ENCODE results near the gene ARAP3. TPM values are rescaled to one million over a fixed set of nuclear protein-coding genes. Genes with fewer than 3 reads are reported as not detected.
A peak's percentile ranks its signal among the peaks of the same experiment; 100 is the strongest.

ARAP3 gene
- total and polyA plus RNA-seq, 5 donors from 2014 or later: 0.25 to 6.1 (median 0.79) TPM; not detected in 1

DNA sequence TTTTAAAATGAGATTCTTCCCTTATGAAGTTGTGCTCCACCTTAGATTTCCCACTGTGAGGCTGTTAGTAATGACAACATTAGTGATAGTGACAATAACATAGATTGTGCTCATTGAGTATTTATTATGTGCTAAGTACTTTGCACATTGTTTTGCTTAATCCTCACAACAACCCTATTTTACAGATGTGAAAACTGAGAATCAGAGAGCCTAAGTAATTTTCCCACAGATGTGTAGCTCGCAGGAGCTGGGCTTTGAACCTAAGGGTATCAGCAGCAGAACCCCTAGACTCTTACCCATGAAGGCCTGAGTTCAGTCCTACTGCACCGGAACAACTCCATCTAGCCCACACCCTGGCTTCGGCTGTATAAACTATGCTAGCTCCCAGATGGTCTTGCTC is 15.6 kb upstream of the ARAP3 start:
- Mint-ChIP-seq H3K4me3 (no peak overlapping the region), H3K27me3 (peaks cover 16% of the 10 kb centered on the region), H3K4me1 (peaks cover 0 to 33% (median 28%) of the 10 kb centered on the region in 4 donors), H3K9me3 (no peaks in the 10 kb centered on the region), H3K27ac (no peak overlapping the region), H3K36me3 (no peaks in the 10 kb centered on the region)
- H3K9me3 ChIP-seq (ENCODE audit: control insufficient read depth in 2 of 2, low read length in 2 of 2): no peaks in the 10 kb centered on the region
- H3K27ac ChIP-seq (ENCODE audit: insufficient read depth, low read length, poor library complexity, severe bottlenecking): no peak overlapping the region
- ATAC-seq (ENCODE audit: low read depth in 2 of 2) (no peak), DNase-seq (no peak)
- H3K27me3 ChIP-seq (ENCODE audit: control insufficient read depth, insufficient read depth, low read length): peaks cover 10% of the 10 kb centered on the region
- no peak overlapping the region for H3K4me3 ChIP-seq (ENCODE audit: low read depth, low read length)
- H3K4me1 ChIP-seq (ENCODE audit: control insufficient read depth, insufficient read depth, low read length, poor library complexity, severe bottlenecking): peaks cover 24% of the 10 kb centered on the region
- H3K36me3 ChIP-seq (ENCODE audit: control insufficient read depth, insufficient read depth, low read length): no peaks in the 10 kb centered on the region

DNA sequence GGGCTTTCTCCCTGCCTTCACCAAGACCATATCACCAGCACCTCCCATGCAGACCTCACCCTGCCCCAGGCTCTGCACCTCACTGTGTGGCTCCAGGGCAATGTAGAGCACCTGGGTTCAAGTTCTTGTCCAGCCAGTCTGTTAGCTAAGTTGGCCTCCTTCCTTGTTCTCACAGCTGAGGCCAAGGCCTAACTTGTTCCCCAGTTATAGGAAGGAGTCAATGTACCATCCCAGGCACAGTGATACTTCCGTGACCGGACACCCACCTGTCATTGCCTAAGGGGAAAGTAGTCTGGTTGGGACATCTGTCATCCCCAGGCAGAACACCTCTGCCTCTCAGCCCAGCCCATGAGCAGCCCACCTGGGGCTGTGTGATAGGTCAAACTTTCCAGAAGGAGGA is 14.4 kb upstream of the ARAP3 start:
- Mint-ChIP-seq H3K27me3 (peaks cover 11% of the 10 kb centered on the region), H3K36me3 (no peaks in the 10 kb centered on the region), H3K4me1 (peaks cover 0 to 32% (median 28%) of the 10 kb centered on the region in 4 donors), H3K27ac (peak overlapping the region in 1 of 3 donors; percentile 7), H3K4me3 (peak overlapping the region in 1 of 4 donors; percentile 49), H3K9me3 (no peaks in the 10 kb centered on the region)
- no peaks in the 10 kb centered on the region for H3K36me3 ChIP-seq (ENCODE audit: control insufficient read depth, insufficient read depth, low read length)
- DNase-seq (no peak), ATAC-seq (ENCODE audit: low read depth in 2 of 2) (no peak)
- H3K4me3 ChIP-seq (ENCODE audit: low read depth, low read length): no peak overlapping the region
- H3K27me3 ChIP-seq (ENCODE audit: control insufficient read depth, insufficient read depth, low read length): peaks cover 10% of the 10 kb centered on the region
- H3K27ac ChIP-seq (ENCODE audit: insufficient read depth, low read length, poor library complexity, severe bottlenecking): no peak overlapping the region
- H3K4me1 ChIP-seq (ENCODE audit: control insufficient read depth, insufficient read depth, low read length, poor library complexity, severe bottlenecking): peaks cover 21% of the 10 kb centered on the region
- H3K9me3 ChIP-seq (ENCODE audit: control insufficient read depth in 2 of 2, low read length in 2 of 2): no peaks in the 10 kb centered on the region

DNA sequence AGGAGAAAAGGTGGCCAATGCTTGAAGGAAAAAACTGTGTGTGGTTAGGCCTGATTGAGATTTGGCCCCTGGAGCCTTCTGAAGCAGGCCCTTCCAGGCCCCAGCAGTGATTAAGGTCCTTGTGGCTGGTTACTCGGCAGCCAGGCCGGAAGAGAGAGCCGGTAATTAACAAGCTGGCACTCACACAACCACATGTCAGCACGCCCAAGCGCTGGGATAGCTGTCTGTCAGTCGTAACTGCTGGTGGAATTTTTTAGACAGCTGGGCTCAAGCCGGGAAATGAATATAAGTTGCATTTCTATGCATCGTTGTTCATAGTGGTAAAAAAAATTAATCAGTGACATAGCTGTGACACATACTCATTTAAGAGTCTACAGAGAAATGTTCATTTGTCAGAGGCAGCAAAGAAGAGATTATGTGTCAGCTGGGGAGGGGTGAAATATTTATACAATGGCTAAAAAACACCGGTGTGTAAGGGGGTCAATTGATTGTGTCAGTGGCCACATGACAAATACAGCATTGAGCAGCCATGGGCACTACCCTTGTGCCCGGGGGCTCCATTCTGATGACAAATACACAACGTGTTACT is 13.7 kb upstream of the ARAP3 start:
- no peak for DNase-seq
- H3K36me3 Mint-ChIP-seq: no peaks in the 10 kb centered on the region
- H3K4me3 Mint-ChIP-seq: no peak overlapping the region
- no peaks in the 10 kb centered on the region for H3K36me3 ChIP-seq (ENCODE audit: control insufficient read depth, insufficient read depth, low read length)
- H3K27ac Mint-ChIP-seq: no peak overlapping the region
- H3K9me3 ChIP-seq (ENCODE audit: control insufficient read depth in 2 of 2, low read length in 2 of 2): no peaks in the 10 kb centered on the region
- H3K4me3 ChIP-seq (ENCODE audit: low read depth, low read length): no peak overlapping the region
- no peaks in the 10 kb centered on the region for H3K9me3 Mint-ChIP-seq
- no peak for ATAC-seq (ENCODE audit: low read depth in 2 of 2)
- peaks cover 0 to 28% (median 23%) of the 10 kb centered on the region in 4 donors for H3K4me1 Mint-ChIP-seq
- peaks cover 5% of the 10 kb centered on the region for H3K27me3 ChIP-seq (ENCODE audit: control insufficient read depth, insufficient read depth, low read length)
- H3K27me3 Mint-ChIP-seq: peaks cover 5% of the 10 kb centered on the region
- H3K27ac ChIP-seq (ENCODE audit: insufficient read depth, low read length, poor library complexity, severe bottlenecking): no peak overlapping the region
- peaks cover 19% of the 10 kb centered on the region for H3K4me1 ChIP-seq (ENCODE audit: control insufficient read depth, insufficient read depth, low read length, poor library complexity, severe bottlenecking)

- no peaks in the 10 kb centered on the region for H3K9me3 Mint-ChIP-seq
- H3K27me3 ChIP-seq (ENCODE audit: control insufficient read depth, insufficient read depth, low read length): peaks cover 2% of the 10 kb centered on the region
- ATAC-seq (ENCODE audit: low read depth in 2 of 2) (no peak), DNase-seq (no peak)
- peaks cover 19% of the 10 kb centered on the region for H3K4me1 ChIP-seq (ENCODE audit: control insufficient read depth, insufficient read depth, low read length, poor library complexity, severe bottlenecking)
- no peak overlapping the region for H3K4me3 ChIP-seq (ENCODE audit: low read depth, low read length)
- H3K36me3 ChIP-seq (ENCODE audit: control insufficient read depth, insufficient read depth, low read length): no peaks in the 10 kb centered on the region
- H3K9me3 ChIP-seq (ENCODE audit: control insufficient read depth in 2 of 2, low read length in 2 of 2): no peaks in the 10 kb centered on the region
- peaks cover 4 to 28% (median 23%) of the 10 kb centered on the region in 4 donors for H3K4me1 Mint-ChIP-seq
- H3K27ac Mint-ChIP-seq: peak overlapping the region in 2 of 3 donors; percentile 20 to 83
- no peaks in the 10 kb centered on the region for H3K36me3 Mint-ChIP-seq
- H3K4me3 Mint-ChIP-seq: peak overlapping the region in 1 of 4 donors; percentile 79
- no peaks in the 10 kb centered on the region for H3K27me3 Mint-ChIP-seq
- no peak overlapping the region for H3K27ac ChIP-seq (ENCODE audit: insufficient read depth, low read length, poor library complexity, severe bottlenecking)
Measured at GRCh38 chr5:141694479-141694878, 12.4 kb upstream of the ARAP3 start.

DNA sequence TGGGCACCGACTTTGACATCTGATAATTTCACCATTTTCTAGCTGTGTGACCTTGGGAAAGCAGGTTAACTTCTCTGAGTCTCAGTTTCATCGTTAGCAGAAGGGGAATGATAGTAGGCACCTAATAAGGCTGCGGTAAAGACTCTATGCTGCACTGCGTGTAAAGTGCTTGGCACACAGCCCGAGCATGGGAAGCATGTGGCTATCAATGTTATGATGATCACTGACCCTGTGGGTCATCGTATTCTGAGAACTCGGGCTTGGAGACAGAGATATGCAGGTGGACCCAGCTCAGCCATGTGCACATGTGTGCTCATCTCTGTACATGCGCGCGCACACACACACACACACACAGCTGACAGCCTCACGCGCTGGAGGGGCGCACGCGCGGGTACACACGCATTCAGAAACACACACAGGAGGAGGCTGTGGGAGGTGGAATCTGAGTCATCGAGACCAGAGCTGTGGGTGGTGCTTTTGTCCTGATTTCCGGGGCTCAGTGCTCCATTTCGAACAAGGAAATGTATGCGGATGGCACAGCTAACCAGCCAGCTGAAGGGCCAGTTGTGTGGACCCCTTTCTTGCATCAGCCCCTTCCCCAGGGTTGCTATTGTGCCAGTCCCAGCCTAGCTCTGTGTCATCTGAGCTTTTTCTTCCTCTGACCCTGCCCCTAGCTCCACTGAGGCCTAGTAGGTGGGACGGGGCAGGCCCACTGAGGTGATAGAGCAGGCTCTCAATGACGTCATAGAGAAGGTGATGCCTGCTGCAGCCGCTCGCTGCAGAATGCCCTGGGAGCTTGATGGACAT is 11.1 kb upstream of the ARAP3 start:
- Histone ChIP-seq H3K4me3 (ENCODE audit: low read depth, low read length) (peak overlapping the region; percentile 69), H3K9me3 (ENCODE audit: control insufficient read depth in 2 of 2, low read length in 2 of 2) (no peaks in the 10 kb centered on the region), H3K4me1 (ENCODE audit: control insufficient read depth, insufficient read depth, low read length, poor library complexity, severe bottlenecking) (peaks cover 19% of the 10 kb centered on the region), H3K36me3 (ENCODE audit: control insufficient read depth, insufficient read depth, low read length) (no peaks in the 10 kb centered on the region), H3K27ac (ENCODE audit: insufficient read depth, low read length, poor library complexity, severe bottlenecking) (peak overlapping the region; percentile 70), H3K27me3 (ENCODE audit: control insufficient read depth, insufficient read depth, low read length) (peaks cover 2% of the 10 kb centered on the region)
- Mint-ChIP-seq H3K4me3 (peak overlapping the region; percentile 79 to 94 (median 84)), H3K4me1 (peaks cover 4 to 28% (median 23%) of the 10 kb centered on the region in 4 donors), H3K36me3 (no peaks in the 10 kb centered on the region), H3K27me3 (no peaks in the 10 kb centered on the region), H3K27ac (peak overlapping the region; percentile 83 to 89 (median 87)), H3K9me3 (no peaks in the 10 kb centered on the region)
- ATAC-seq (ENCODE audit: low read depth in 2 of 2) (peak; percentile 90), DNase-seq (peak; percentile 61 to 86 (median 70))

DNA sequence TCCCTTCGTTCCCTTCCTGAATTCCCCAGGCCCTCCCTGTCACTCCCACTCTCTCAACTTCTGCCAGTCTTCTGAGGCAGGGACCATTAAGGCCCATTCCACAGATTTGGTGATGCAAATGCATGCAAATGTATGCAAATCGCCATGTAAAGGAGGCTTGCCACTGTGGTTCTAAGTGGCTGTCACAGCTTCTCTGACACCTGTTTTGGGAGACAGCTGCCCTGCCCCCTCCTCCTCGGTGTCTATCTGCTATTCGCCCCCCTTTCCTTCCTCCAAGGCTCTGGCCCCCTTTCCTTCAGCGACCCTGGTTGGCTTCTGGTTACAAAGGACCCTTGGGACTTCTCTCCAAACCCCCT is 10.5 kb upstream of the ARAP3 start:
- Histone ChIP-seq H3K27me3 (ENCODE audit: control insufficient read depth, insufficient read depth, low read length) (peaks cover 2% of the 10 kb centered on the region), H3K36me3 (ENCODE audit: control insufficient read depth, insufficient read depth, low read length) (no peaks in the 10 kb centered on the region), H3K27ac (ENCODE audit: insufficient read depth, low read length, poor library complexity, severe bottlenecking) (no peak overlapping the region), H3K4me3 (ENCODE audit: low read depth, low read length) (peak overlapping the region; percentile 69), H3K9me3 (ENCODE audit: control insufficient read depth in 2 of 2, low read length in 2 of 2) (no peaks in the 10 kb centered on the region), H3K4me1 (ENCODE audit: control insufficient read depth, insufficient read depth, low read length, poor library complexity, severe bottlenecking) (peaks cover 19% of the 10 kb centered on the region)
- Mint-ChIP-seq H3K4me3 (peak overlapping the region; percentile 79 to 94 (median 84)), H3K27ac (peak overlapping the region; percentile 35 to 91 (median 89)), H3K9me3 (no peaks in the 10 kb centered on the region), H3K27me3 (no peaks in the 10 kb centered on the region), H3K4me1 (peaks cover 4 to 28% (median 23%) of the 10 kb centered on the region in 4 donors), H3K36me3 (no peaks in the 10 kb centered on the region)
- peak in 1 of 3 donors; percentile 25 for DNase-seq
- no peak for ATAC-seq (ENCODE audit: low read depth in 2 of 2)

DNA sequence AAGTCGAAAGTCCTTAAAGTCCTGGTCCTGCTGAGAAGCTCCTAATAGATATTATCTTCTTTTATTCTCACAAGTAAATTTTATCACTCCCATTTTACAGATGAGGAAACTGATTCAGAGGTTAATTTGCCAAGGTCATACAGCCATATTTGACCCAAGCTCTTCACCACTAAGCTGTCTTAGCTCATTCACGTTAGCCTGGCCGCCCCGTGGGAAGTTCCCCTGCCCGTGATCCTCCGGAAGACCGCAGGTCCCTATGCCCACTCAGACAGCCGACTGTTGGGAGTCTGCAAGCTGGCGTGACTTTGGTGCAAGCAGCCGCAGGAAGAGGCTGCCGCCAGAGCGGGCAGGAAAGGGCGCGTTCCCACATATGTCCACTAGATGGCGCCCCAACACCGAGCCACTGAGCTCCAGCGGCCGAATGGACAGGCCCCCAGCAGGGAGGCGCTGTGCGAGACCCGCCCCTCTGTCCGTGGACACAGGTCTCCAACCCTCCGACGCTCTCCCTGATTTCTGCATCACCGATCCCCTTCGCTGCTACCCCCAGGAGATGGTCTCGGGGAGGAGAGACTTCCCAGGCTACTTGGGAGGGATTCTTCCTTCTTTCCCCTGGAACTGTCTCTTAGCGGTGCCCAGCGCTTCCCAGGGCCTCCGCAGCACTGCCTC is 10.0 kb upstream of the ARAP3 start:
- no peaks in the 10 kb centered on the region for H3K9me3 Mint-ChIP-seq
- H3K4me3 Mint-ChIP-seq: peak overlapping the region; percentile 79 to 94 (median 84)
- peak; percentile 64 for ATAC-seq (ENCODE audit: low read depth in 2 of 2)
- H3K27me3 Mint-ChIP-seq: no peaks in the 10 kb centered on the region
- Histone ChIP-seq H3K27ac (ENCODE audit: insufficient read depth, low read length, poor library complexity, severe bottlenecking) (no peak overlapping the region), H3K9me3 (ENCODE audit: control insufficient read depth in 2 of 2, low read length in 2 of 2) (no peaks in the 10 kb centered on the region), H3K36me3 (ENCODE audit: control insufficient read depth, insufficient read depth, low read length) (no peaks in the 10 kb centered on the region), H3K4me3 (ENCODE audit: low read depth, low read length) (peak overlapping the region; percentile 69), H3K27me3 (ENCODE audit: control insufficient read depth, insufficient read depth, low read length) (peaks cover 2% of the 10 kb centered on the region), H3K4me1 (ENCODE audit: control insufficient read depth, insufficient read depth, low read length, poor library complexity, severe bottlenecking) (peaks cover 19% of the 10 kb centered on the region)
- peak; percentile 79 to 85 (median 82) for DNase-seq
- H3K27ac Mint-ChIP-seq: peak overlapping the region; percentile 35 to 91 (median 89)
- no peaks in the 10 kb centered on the region for H3K36me3 Mint-ChIP-seq
- H3K4me1 Mint-ChIP-seq: peaks cover 4 to 28% (median 23%) of the 10 kb centered on the region in 4 donors

Data from CD4-positive, CD25-positive, alpha-beta regulatory T cell (primary cell).